ENCODE data around the gene STAU1.
"Not testable (repeated sequence)": the region's sequence is repeated elsewhere in the genome, so short reads cannot be mapped to it uniquely, and the experiment has no call there.

The STAU1 gene

GRCh38 chr20:49207076-49207475 lies 18.9 kb upstream of the STAU1 start:
- DNase-seq (ENCODE audit: insufficient read length, low spot score) (no peak), FAIRE-seq (no peak)

- no peak for FAIRE-seq
- DNase-seq (ENCODE audit: insufficient read length, low spot score): no peak
Observed at GRCh38 chr20:49203746-49204145, 15.6 kb upstream of the STAU1 start.

- no peak for FAIRE-seq
- no peak for DNase-seq (ENCODE audit: insufficient read length, low spot score)
Observed at GRCh38 chr20:49203011-49203410, 14.9 kb upstream of the STAU1 start.

- FAIRE-seq: no peak
- no peak for DNase-seq (ENCODE audit: insufficient read length, low spot score)
Observed at GRCh38 chr20:49199729-49200293, 11.7 kb upstream of the STAU1 start.

GRCh38 chr20:49192944-49193518 lies 4.9 kb upstream of the STAU1 start:
- FAIRE-seq; DNase-seq (ENCODE audit: insufficient read length, low spot score): not testable (repeated sequence)

- no peak for DNase-seq (ENCODE audit: insufficient read length, low spot score)
- FAIRE-seq: no peak
Observed at GRCh38 chr20:49187330-49187850, 744 bp downstream of the STAU1 start.

GRCh38 chr20:49186535-49187329 lies 1.4 kb downstream of the STAU1 start:
- FAIRE-seq: peak; percentile 88
- DNase-seq (ENCODE audit: insufficient read length, low spot score): peak; percentile 74

- DNase-seq (ENCODE audit: insufficient read length, low spot score) (no peak), FAIRE-seq (no peak)
Observed at GRCh38 chr20:49185071-49185761, 2.9 kb downstream of the STAU1 start.

- no peak for FAIRE-seq
- DNase-seq (ENCODE audit: insufficient read length, low spot score): no peak
Observed at GRCh38 chr20:49184691-49185070, 3.5 kb downstream of the STAU1 start.

- DNase-seq (ENCODE audit: insufficient read length, low spot score): not testable (repeated sequence)
- peak; percentile 16 for FAIRE-seq
Observed at GRCh38 chr20:49184084-49184501, 4.0 kb downstream of the STAU1 start.

- FAIRE-seq: peak; percentile 4
- DNase-seq (ENCODE audit: insufficient read length, low spot score): no peak
Observed at GRCh38 chr20:49183444-49183843, 4.7 kb downstream of the STAU1 start.

- FAIRE-seq: peak; percentile 31
- no peak for DNase-seq (ENCODE audit: insufficient read length, low spot score)
Observed at GRCh38 chr20:49181265-49181877, 6.8 kb downstream of the STAU1 start.

GRCh38 chr20:49179368-49180277 lies 8.5 kb downstream of the STAU1 start:
- DNase-seq (ENCODE audit: insufficient read length, low spot score): no peak
- FAIRE-seq: no peak

GRCh38 chr20:49174183-49174582 lies 14.0 kb downstream of the STAU1 start:
- DNase-seq (ENCODE audit: insufficient read length, low spot score) (no peak), FAIRE-seq (no peak)

- FAIRE-seq: peak; percentile 42
- no peak for DNase-seq (ENCODE audit: insufficient read length, low spot score)
Observed at GRCh38 chr20:49172413-49172812, 15.7 kb downstream of the STAU1 start.

- FAIRE-seq: no peak
- DNase-seq (ENCODE audit: insufficient read length, low spot score): no peak
Observed at GRCh38 chr20:49171909-49172308, 16.2 kb downstream of the STAU1 start.

GRCh38 chr20:49170714-49171113 lies 17.4 kb downstream of the STAU1 start:
- FAIRE-seq (no peak), DNase-seq (ENCODE audit: insufficient read length, low spot score) (no peak)

- DNase-seq (ENCODE audit: insufficient read length, low spot score) (no peak), FAIRE-seq (peak; percentile 55)
Observed at GRCh38 chr20:49169547-49169946, 18.6 kb downstream of the STAU1 start.

- FAIRE-seq; DNase-seq (ENCODE audit: insufficient read length, low spot score): not testable (repeated sequence)
Observed at GRCh38 chr20:49168864-49169263, 19.3 kb downstream of the STAU1 start.
